ENCODE measurements around the gene ABL2.

GRCh38 chr1:179142889-179143299 is 86.6 kb downstream of the ABL2 start:
- TF ChIP-seq YY1 (IDR thresholded peaks at IDR 0.05; ENCODE audit: insufficient read depth, insufficient read length) (no peak), ZNF274 (IDR thresholded peaks at IDR 0.05; ENCODE audit: low read depth, low read length) (no peak), SUZ12 (IDR thresholded peaks at IDR 0.05; ENCODE audit: extremely low read depth, insufficient read depth, insufficient read length) (no peak)
